ENCODE data around the gene ELOVL2. TPM values are rescaled to one million over a fixed set of nuclear protein-coding genes. Genes with fewer than 3 reads are reported as not detected.

The ELOVL2 gene
- total RNA-seq, 2 experiments from 2014 or later = not detected

GRCh38 chr6:11036977-11037430 lies 7.1 kb downstream of the ELOVL2 start:
- intact Hi-C loops (cut with DNase I, micrococcal nuclease) = no loop called here
- Mint-ChIP-seq H3K4me3 (no peak overlapping the region), H3K9me3 (ENCODE audit: low read depth) (no peaks in the 10 kb centered on the region), H3K27me3 (peaks cover 48% of the 10 kb centered on the region), H3K4me1 (no peaks in the 10 kb centered on the region), H3K27ac (no peak overlapping the region), H3K36me3 (ENCODE audit: low read depth) (no peaks in the 10 kb centered on the region)
- POLR2A ChIA-PET = no interaction called here
- CTCF ChIA-PET = no interaction called here
- ATAC-seq = no peak
- DNase-seq = no peak

- no peaks in the 10 kb centered on the region for H3K4me1 Mint-ChIP-seq
- ChIA-PET POLR2A (no interaction called here), CTCF (no interaction called here)
- H3K9me3 Mint-ChIP-seq (ENCODE audit: low read depth) = no peaks in the 10 kb centered on the region
- ATAC-seq (no peak), DNase-seq (no peak)
- no peaks in the 10 kb centered on the region for H3K36me3 Mint-ChIP-seq (ENCODE audit: low read depth)
- no peak overlapping the region for H3K4me3 Mint-ChIP-seq
- peaks cover 49% of the 10 kb centered on the region for H3K27me3 Mint-ChIP-seq
- intact Hi-C loops (cut with DNase I, micrococcal nuclease) = no loop called here
- H3K27ac Mint-ChIP-seq = no peak overlapping the region
Measured at GRCh38 chr6:11036351-11036740, 7.8 kb downstream of the ELOVL2 start.

DNA sequence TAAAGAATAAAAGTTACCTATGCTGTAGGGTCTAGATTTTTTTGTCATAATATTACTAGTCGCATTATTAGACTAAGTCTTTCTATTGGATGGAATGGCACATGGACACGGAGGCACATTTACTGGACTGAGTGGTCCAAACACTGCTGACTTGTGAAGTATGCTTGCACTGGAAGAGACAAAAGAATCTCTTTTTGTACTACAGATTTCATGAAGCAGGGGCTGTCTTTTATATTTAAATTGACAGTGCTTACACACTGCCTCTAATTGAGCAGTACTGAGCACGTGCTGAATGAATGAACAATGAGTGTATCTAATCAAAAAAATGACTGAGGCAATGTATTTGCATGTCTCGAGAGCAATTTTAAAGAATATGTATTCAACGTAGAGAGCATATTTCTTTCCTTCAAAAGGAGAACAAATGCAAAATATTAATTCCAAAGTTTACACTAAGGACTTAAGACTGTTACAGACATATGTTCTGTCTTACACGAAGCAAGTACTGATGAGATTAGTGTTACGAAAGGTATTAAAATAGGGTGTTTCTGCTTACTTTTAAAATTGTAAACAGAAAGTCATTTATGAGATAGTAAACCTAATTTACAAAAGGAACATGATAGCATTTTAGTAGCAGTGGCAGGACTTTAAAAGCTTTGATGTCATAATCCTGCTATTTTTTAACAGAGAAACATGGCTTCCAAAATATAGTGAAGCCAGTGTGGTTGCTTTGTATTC lies 8.3 kb downstream of the ELOVL2 start:
- no peak for ATAC-seq
- Mint-ChIP-seq H3K4me1 (no peaks in the 10 kb centered on the region), H3K9me3 (ENCODE audit: low read depth) (no peaks in the 10 kb centered on the region), H3K27me3 (peaks cover 47% of the 10 kb centered on the region), H3K36me3 (ENCODE audit: low read depth) (no peaks in the 10 kb centered on the region), H3K4me3 (no peak overlapping the region), H3K27ac (no peak overlapping the region)
- ChIA-PET CTCF (no interaction called here), POLR2A (no interaction called here)
- intact Hi-C loops (cut with DNase I, micrococcal nuclease) = no loop called here
- no peak for DNase-seq

DNA sequence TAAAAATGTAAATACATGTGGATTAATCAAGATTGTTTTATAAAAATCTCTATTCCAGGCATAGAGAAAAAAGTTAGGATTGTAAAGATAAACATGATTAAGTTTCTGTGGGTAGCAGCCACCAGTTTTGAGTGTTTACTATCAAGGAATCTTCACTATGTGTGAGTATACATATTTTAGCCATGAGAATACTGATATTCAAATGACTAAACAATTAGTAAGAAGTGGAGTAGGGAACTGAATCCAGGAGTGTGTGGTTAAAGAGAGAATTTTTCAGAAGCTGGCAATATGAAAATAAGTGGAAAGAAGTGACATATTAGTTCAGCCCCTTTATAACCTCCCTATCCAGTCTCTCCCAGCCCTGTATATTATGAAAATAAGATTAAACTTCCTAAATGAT lies 10.3 kb downstream of the ELOVL2 start:
- intact Hi-C loops (cut with DNase I, micrococcal nuclease) = no loop called here
- Mint-ChIP-seq H3K27ac (no peak overlapping the region), H3K36me3 (ENCODE audit: low read depth) (no peaks in the 10 kb centered on the region), H3K4me1 (no peaks in the 10 kb centered on the region), H3K9me3 (ENCODE audit: low read depth) (no peaks in the 10 kb centered on the region), H3K4me3 (no peak overlapping the region), H3K27me3 (peaks cover 42% of the 10 kb centered on the region)
- ChIA-PET POLR2A (no interaction called here), CTCF (interaction anchor here (0.9 kb wide), 1 partner anchor 74 kb away, joined by 3 read pairs; no protein-coding TSS in a partner anchor)
- ATAC-seq = no peak
- no peak for DNase-seq

DNA sequence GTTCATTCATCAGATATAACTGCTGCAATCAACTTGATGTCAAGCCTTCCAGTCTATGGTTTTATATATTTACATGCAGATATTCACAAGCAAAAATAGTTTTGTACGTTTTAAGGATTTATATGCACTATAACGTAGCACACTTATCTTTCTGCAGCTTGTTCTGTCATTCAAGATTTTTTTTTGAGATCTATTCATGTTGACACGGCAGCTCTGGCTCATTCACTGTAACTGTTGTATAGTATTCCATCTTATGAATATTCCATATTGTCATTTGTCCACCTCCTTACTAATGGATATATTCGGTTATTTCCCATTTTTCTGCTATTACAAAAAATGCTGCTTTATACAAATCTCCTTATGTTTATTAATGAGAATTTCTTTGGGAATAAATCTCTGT lies 13.2 kb downstream of the ELOVL2 start:
- intact Hi-C loops (cut with DNase I, micrococcal nuclease) = no loop called here
- Mint-ChIP-seq H3K4me1 (no peaks in the 10 kb centered on the region), H3K9me3 (ENCODE audit: low read depth) (no peaks in the 10 kb centered on the region), H3K4me3 (no peak overlapping the region), H3K27ac (no peak overlapping the region), H3K36me3 (ENCODE audit: low read depth) (no peaks in the 10 kb centered on the region), H3K27me3 (peaks cover 41% of the 10 kb centered on the region)
- DNase-seq (no peak), ATAC-seq (no peak)
- POLR2A ChIA-PET = no interaction called here
- CTCF ChIA-PET = no interaction called here

DNA sequence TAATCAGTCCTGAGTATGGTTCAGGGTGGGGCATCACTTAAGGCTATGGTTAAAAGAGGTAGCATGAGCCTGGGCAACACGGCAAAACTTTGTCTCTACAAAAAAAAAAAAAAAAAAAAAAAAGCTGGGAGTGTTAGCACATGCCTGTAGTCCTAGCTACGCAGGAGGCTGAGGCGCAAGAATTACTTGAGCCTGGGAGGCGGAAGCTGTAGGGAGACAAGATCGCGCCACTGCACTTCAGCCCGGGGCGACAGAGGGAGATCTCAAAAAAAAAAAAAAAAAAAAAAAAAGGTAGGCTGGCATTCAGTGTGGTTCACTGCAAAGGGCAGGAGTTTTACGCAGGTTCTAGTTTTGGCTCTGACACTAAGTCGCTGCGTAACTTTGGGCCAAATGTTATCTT lies 15.1 kb downstream of the ELOVL2 start:
- Mint-ChIP-seq H3K36me3 (ENCODE audit: low read depth) (no peaks in the 10 kb centered on the region), H3K4me3 (no peak overlapping the region), H3K27me3 (peaks cover 35% of the 10 kb centered on the region), H3K27ac (no peak overlapping the region), H3K9me3 (ENCODE audit: low read depth) (no peaks in the 10 kb centered on the region), H3K4me1 (no peaks in the 10 kb centered on the region)
- ATAC-seq (no peak), DNase-seq (no peak)
- intact Hi-C loops (cut with DNase I, micrococcal nuclease) = no loop called here
- POLR2A ChIA-PET = interaction anchor here (0.6 kb wide), 1 partner anchor 25 kb away, joined by 8 read pairs; no protein-coding TSS in a partner anchor
- CTCF ChIA-PET = interaction anchor here (0.6 kb wide), 1 partner anchor 35 kb away, joined by 4 read pairs; no protein-coding TSS in a partner anchor

DNA sequence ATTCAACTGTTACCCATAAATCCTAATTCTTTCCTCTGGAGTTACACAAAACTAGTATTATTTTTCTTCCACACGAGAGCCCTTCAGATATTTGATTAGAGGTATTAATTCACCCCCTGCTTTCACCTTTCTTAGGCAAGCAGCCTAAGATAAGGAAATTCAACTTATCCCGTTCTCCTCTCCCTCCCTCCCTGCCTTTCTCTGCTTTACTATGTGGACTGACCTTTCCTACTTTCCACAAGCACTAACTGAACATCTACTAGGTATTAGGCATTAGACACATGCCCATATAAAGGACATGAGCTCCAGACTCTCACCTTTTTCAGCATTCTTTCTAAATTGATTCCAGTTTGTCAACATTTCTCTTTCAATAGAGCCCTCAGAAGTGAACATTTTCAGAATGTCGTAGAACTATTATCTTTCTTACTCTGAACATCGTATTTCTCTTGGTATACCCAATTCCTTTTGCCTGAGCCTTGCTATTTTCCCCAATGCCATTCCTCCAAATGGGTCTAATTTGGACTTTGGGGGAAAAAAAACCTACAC lies 16.5 kb downstream of the ELOVL2 start:
- CTCF ChIA-PET = interaction anchor here (0.6 kb wide), 2 partner anchors 48 to 594 kb away, joined by 3 to 4 read pairs; no protein-coding TSS in a partner anchor
- Mint-ChIP-seq H3K27me3 (peaks cover 29% of the 10 kb centered on the region), H3K4me1 (no peaks in the 10 kb centered on the region), H3K9me3 (ENCODE audit: low read depth) (no peaks in the 10 kb centered on the region), H3K27ac (no peak overlapping the region), H3K36me3 (ENCODE audit: low read depth) (no peaks in the 10 kb centered on the region), H3K4me3 (no peak overlapping the region)
- POLR2A ChIA-PET = no interaction called here
- intact Hi-C loops (cut with DNase I, micrococcal nuclease) = no loop called here
- DNase-seq (no peak), ATAC-seq (no peak)

DNA sequence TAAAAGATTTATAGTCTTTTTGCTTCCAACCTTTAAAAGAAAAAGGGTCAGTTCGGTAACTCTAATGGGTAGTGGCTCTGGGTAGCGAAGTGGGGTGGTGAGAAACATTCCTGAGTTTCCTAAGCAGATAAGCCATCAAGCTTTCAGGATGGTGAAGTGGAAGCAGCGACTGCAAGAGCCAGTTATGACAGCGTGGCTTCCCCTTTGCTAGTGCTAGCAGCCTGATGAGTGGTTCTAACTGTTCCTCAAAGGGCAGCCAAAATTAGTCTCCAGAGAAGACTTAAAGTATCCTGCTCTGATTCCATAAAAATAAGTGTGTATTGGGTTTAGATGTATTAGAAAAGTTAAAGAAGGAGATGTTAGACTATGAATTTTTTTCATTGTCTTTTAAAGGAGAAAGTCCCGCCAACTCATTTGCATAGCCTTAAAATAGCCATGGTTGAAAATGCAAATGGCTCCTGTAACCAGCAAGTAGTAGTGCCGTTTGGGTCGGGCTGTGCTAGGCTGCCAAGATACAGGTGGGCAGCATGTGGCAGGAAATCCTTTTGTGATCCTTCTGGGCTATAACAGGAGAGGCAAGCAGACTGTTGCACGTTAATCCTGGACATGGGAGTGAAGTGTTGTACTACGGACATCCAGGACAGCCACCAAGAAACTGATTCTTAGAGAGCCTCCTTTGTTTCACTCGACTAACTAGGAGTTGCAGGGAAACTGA lies 18.0 kb downstream of the ELOVL2 start:
- Mint-ChIP-seq H3K4me1 (no peaks in the 10 kb centered on the region), H3K4me3 (no peak overlapping the region), H3K27ac (no peak overlapping the region), H3K36me3 (ENCODE audit: low read depth) (no peaks in the 10 kb centered on the region), H3K9me3 (ENCODE audit: low read depth) (no peaks in the 10 kb centered on the region), H3K27me3 (peaks cover 28% of the 10 kb centered on the region)
- DNase-seq = no peak
- ATAC-seq = no peak
- ChIA-PET POLR2A (interaction anchor here (0.6 kb wide), 1 partner anchor 1894 kb away, joined by 3 read pairs; no protein-coding TSS in a partner anchor), CTCF (interaction anchor here (0.7 to 2.2 kb wide), 3 partner anchors 72 to 224 kb away, joined by 3 to 5 read pairs (median 3); no protein-coding TSS in a partner anchor)
- intact Hi-C loops (cut with DNase I, micrococcal nuclease) = no loop called here

DNA sequence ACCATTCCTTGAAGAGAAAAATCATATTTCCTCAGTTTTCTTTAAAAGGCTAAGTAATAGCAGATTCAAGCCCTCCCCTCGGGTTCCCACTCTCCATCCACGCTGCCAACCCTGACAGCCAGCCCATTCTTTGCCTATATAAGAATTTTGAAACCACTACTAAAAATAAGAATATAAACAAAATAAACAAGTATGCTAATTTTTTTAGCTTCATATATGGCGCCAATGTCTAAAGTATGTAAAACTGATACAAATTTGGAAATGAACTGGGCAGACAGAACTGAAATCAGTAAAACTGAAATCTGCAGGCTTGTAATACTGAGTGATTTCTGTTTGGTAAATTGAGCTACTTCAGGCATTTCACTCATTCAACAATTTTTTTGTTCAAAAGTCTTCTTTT lies 19.0 kb downstream of the ELOVL2 start:
- DNase-seq = no peak
- no peak for ATAC-seq
- Mint-ChIP-seq H3K9me3 (ENCODE audit: low read depth) (no peaks in the 10 kb centered on the region), H3K4me3 (no peak overlapping the region), H3K36me3 (ENCODE audit: low read depth) (no peaks in the 10 kb centered on the region), H3K4me1 (no peaks in the 10 kb centered on the region), H3K27me3 (peaks cover 25% of the 10 kb centered on the region), H3K27ac (no peak overlapping the region)
- intact Hi-C loops (cut with DNase I, micrococcal nuclease) = no loop called here
- ChIA-PET POLR2A (interaction anchor here (0.6 kb wide), 1 partner anchor 1893 kb away, joined by 3 read pairs; no protein-coding TSS in a partner anchor), CTCF (interaction anchor here (1.6 to 2.2 kb wide), 2 partner anchors 71 to 223 kb away, joined by 3 to 5 read pairs; no protein-coding TSS in a partner anchor)

DNA sequence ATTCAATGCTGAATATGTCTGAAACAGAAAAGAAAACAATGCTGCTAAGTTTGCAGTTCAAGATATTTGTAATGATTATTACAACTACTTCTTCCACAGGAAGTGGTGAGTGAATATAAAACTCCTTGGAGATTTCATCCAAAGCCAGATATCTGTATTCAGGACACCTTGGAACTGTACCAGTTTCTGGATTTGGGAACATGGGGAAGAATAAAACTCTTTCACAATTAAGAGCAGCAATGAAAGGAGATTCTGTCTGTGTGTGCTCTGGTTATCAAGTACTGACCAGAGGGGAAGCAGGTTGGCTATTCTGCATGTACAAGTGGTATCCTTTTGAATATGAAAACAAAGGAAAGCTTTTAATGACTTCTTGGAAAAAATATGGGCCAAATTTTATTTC lies 21.1 kb downstream of the ELOVL2 start:
- no peaks in the 10 kb centered on the region for H3K36me3 Mint-ChIP-seq (ENCODE audit: low read depth)

DNA sequence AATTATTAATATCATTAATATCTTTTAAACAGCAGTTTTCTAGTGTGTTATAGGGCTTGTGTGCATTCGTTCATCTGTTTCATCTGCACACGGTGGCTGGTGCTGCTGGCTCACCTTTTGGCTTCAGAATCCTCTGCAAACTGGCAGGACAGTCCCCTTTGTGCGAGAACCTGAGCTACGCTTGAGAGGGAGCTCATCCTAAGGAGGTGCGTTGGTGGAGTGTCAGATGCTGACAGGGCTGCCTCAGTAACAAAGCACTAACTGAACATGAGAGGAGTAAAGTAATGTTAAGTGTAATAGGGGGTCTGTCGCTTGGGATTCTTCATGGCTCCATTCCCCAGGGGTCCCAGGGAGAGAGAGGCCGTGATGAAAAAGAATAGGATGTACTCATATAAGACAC lies 22.4 kb downstream of the ELOVL2 start:
- ChIA-PET CTCF (interaction anchor here (0.8 kb wide), 1 partner anchor 443 kb away, joined by 3 read pairs; no protein-coding TSS in a partner anchor), POLR2A (no interaction called here)
- H3K36me3 Mint-ChIP-seq (ENCODE audit: low read depth) = no peaks in the 10 kb centered on the region
- intact Hi-C loops (cut with DNase I, micrococcal nuclease) = no loop called here
- H3K4me3 Mint-ChIP-seq = no peak overlapping the region
- no peak for ATAC-seq
- no peak for DNase-seq
- H3K27ac Mint-ChIP-seq = no peak overlapping the region
- no peaks in the 10 kb centered on the region for H3K9me3 Mint-ChIP-seq (ENCODE audit: low read depth)
- no peaks in the 10 kb centered on the region for H3K4me1 Mint-ChIP-seq
- H3K27me3 Mint-ChIP-seq = peaks cover 17% of the 10 kb centered on the region

More for the DNA sequence above, 21.1 kb downstream of the ELOVL2 start:
- Mint-ChIP-seq H3K4me3 (no peak overlapping the region), H3K27ac (no peak overlapping the region), H3K4me1 (no peaks in the 10 kb centered on the region), H3K27me3 (peaks cover 23% of the 10 kb centered on the region), H3K9me3 (ENCODE audit: low read depth) (no peaks in the 10 kb centered on the region)
- no peak for ATAC-seq
- intact Hi-C loops (cut with DNase I, micrococcal nuclease) = no loop called here
- CTCF ChIA-PET = interaction anchor here (0.7 to 1.1 kb wide), 3 partner anchors 39 to 69 kb away, joined by 3 read pairs; no protein-coding TSS in a partner anchor
- POLR2A ChIA-PET = no interaction called here
- DNase-seq = no peak
